Spleen (tissue), 11 donors: ENCODE results near the gene HHIP. TPM values are rescaled to one million over a fixed set of nuclear protein-coding genes. Genes with fewer than 3 reads are reported as not detected.
"Not testable (repeated sequence)": the region's sequence is repeated elsewhere in the genome, so short reads cannot be mapped to it uniquely, and the experiment has no call there.

Experiments
- DNase-seq: peaks from one replicate; pipeline ENCODE4 v3.0.0-alpha.2; 2020
- H3K27ac ChIP-seq, 8 donors: fragments of 200-600 bp; sonication (generic) in 7 of 8; 1 replicate in 4 of 8; 2 replicates in 4 of 8; pipeline versions ENCODE4 v1.5.0 to v1.8.0; 2016 to 2021; ENCODE audit warnings: inconsistent platforms in 4 of 8, mild to moderate bottlenecking in 4 of 8, moderate library complexity in 1 of 8
- H3K27me3 ChIP-seq, 7 donors: fragments of 200-600 bp; sonication (generic) in 6 of 7; replicated peaks in 1 of 7; 1 replicate in 4 of 7; 2 replicates in 3 of 7; pipeline versions ENCODE4 v1.5.0 to v1.8.0; 2016 to 2021; ENCODE audit warnings: inconsistent platforms in 3 of 7, mild to moderate bottlenecking in 1 of 7
- H3K36me3 ChIP-seq, 6 donors: fragments of 200-600 bp; sonication (generic) in 5 of 6; 1 replicate in 4 of 6; 2 replicates in 2 of 6; pipeline versions ENCODE4 v1.5.0 to v1.8.0; 2016 to 2021; ENCODE audit warnings: inconsistent platforms in 2 of 6
- H3K4me1 ChIP-seq, 6 donors: fragments of 200-600 bp; sonication (generic) in 5 of 6; 1 replicate in 3 of 6; 2 replicates in 3 of 6; pipeline versions ENCODE4 v1.5.0 to v1.8.0; 2016 to 2021; ENCODE audit warnings: inconsistent platforms in 3 of 6
- H3K4me3 ChIP-seq, 8 donors: fragments of 200-600 bp; sonication (generic) in 7 of 8; 1 replicate in 4 of 8; 2 replicates in 4 of 8; pipeline versions ENCODE4 v1.5.0 to v1.8.0; 2016 to 2021; ENCODE audit warnings: inconsistent platforms in 4 of 8, mild to moderate bottlenecking in 4 of 8, moderate library complexity in 2 of 8
- H3K9me3 ChIP-seq, 8 donors: fragments of 200-600 bp; sonication (generic) in 7 of 8; 1 replicate in 4 of 8; 2 replicates in 4 of 8; pipeline versions ENCODE4 v1.5.0 to v1.8.0; 2016 to 2021; ENCODE audit warnings: inconsistent platforms in 4 of 8
- POLR2A ChIP-seq, 3 donors: fragments of 450-650 bp; IDR thresholded peaks; one replicate each; pipeline ENCODE4 v1.5.1; 2017; ENCODE audit warnings: antibody characterized with exemption in 3 of 3, mild to moderate bottlenecking in 1 of 3
- POLR2AphosphoS5 ChIP-seq, 3 donors: sonication (generic); formaldehyde crosslinking; IDR thresholded peaks; one replicate each; pipeline ENCODE4 v1.5.1; 2017; ENCODE audit warnings: antibody characterized with exemption in 3 of 3
- WGBS, 5 donors: extraction: QIAGEN DNeasy Blood & Tissue Kit in 3 of 5; methylation state at CpG; one replicate each; pipeline versions ENCODE4 v1.1.5 to v1.1.7; 2013 to 2018; 5-methylcytosine and 5-hydroxymethylcytosine counted together
- intact Hi-C: fragments of 100-400 bp; cut with DNase I; formaldehyde crosslinking; loops from one replicate; pipeline ENCODE4 v1.15.0; 2023; ENCODE audit warnings: low total_unique reads
- polyA plus RNA-seq, 3 donors: library from polyadenylated mRNA; stranded (reverse); fragments of 200-250 nt; gene quantifications; one replicate each; pipeline ENCODE4 v1.2.1, GENCODE V29; 2013
- small RNA-seq, 4 donors: library from RNA; depleted of rRNA; stranded (forward); fragments of <200 nt; gene quantifications; one replicate each; pipeline ENCODE3, GENCODE V24; 2016
- total RNA-seq, 7 donors: library from RNA; depleted of rRNA in 3 of 7; stranded (reverse); fragments of >200 nt in 3 of 7; fragmentation: NEBNext Ultra II Directional in 4 of 7; extraction: Animal tissue kit (Norgen Biotek cat#: 25700) in 4 of 7; gene quantifications; one replicate each; pipeline versions ENCODE4 v1.1.0 to v1.2.1, GENCODE V29; 2016 to 2021
- TF ChIP-seq, protein P1 (sequence below), 11 experiments: fragments of 200-600 bp in 7 of 11; fragments of 450-650 bp in 4 of 11; sonication (generic) in 4 of 11; IDR thresholded peaks in 8 of 11; conservative IDR thresholded peaks in 3 of 11; 1 replicate in 7 of 11; 2 replicates in 4 of 11; pipeline versions ENCODE4 v1.4.0 to v1.8.0; 2016 to 2021; ENCODE audit warnings: antibody characterized with exemption in 11 of 11, inconsistent platforms in 4 of 11, mild to moderate bottlenecking in 1 of 11
- donor health status: healthy with polysubstance abuse.
- donor health status: DM: no; HTN: no; CAD: no; lungs with moderate emphysema.
- donor health status: DM: no; HTN: no; CAD: no.
- donor health status: Bipolar disorder and iron deficiency.
- donor health status: healthy.
- donor health status: DM: no; HTN: no; CAD: no.
- donor health status: DM: yes; HTN: yes; CAD: no.

The HHIP gene
- total and polyA plus RNA-seq, 10 donors: not detected

DNA sequence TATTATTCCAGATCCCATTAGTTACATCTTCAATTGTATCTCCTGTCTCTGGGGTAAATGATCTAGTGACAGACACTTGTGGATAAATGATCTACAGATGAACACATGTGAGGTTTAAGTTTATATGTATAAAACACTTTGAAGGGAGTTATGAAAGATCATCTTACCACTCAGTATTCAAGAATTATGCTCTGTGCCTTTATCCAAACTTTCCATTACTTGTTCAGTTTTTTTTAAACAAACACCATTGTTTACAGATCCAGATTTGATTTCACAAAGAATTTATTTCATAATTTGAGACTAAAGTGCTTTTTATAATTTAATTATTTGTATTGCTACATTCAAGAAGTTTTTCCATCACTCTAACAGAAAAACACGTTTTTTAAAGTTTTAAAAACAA is 142.5 kb downstream of the HHIP start:
- H3K27me3 ChIP-seq: no peaks in the 10 kb centered on the region
- intact Hi-C loops: loop anchor here (5.0 kb wide), 1 partner anchor 611 kb away; no protein-coding TSS in a partner anchor
- no peaks in the 10 kb centered on the region for H3K36me3 ChIP-seq
- peaks cover 0 to 12% (median 0%) of the 10 kb centered on the region in 8 donors for H3K9me3 ChIP-seq
- 40 to 68% (median 49%) methylated on average over 1 of the region's 1 CpG for WGBS, 5 donors
- H3K4me1 ChIP-seq: no peaks in the 10 kb centered on the region
- DNase-seq: no peak
- H3K27ac ChIP-seq: no peak overlapping the region
- no peak overlapping the region for H3K4me3 ChIP-seq
- TF ChIP-seq, protein P1, sequence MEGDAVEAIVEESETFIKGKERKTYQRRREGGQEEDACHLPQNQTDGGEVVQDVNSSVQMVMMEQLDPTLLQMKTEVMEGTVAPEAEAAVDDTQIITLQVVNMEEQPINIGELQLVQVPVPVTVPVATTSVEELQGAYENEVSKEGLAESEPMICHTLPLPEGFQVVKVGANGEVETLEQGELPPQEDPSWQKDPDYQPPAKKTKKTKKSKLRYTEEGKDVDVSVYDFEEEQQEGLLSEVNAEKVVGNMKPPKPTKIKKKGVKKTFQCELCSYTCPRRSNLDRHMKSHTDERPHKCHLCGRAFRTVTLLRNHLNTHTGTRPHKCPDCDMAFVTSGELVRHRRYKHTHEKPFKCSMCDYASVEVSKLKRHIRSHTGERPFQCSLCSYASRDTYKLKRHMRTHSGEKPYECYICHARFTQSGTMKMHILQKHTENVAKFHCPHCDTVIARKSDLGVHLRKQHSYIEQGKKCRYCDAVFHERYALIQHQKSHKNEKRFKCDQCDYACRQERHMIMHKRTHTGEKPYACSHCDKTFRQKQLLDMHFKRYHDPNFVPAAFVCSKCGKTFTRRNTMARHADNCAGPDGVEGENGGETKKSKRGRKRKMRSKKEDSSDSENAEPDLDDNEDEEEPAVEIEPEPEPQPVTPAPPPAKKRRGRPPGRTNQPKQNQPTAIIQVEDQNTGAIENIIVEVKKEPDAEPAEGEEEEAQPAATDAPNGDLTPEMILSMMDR (IDR thresholded peaks at IDR 0.05 in 8 of 11, conservative IDR thresholded peaks at IDR 0.05 in 3 of 11): no peak
- no peak for TF ChIP-seq POLR2AphosphoS5 (IDR thresholded peaks at IDR 0.05)
- no peak for TF ChIP-seq POLR2A (IDR thresholded peaks at IDR 0.05)

DNA sequence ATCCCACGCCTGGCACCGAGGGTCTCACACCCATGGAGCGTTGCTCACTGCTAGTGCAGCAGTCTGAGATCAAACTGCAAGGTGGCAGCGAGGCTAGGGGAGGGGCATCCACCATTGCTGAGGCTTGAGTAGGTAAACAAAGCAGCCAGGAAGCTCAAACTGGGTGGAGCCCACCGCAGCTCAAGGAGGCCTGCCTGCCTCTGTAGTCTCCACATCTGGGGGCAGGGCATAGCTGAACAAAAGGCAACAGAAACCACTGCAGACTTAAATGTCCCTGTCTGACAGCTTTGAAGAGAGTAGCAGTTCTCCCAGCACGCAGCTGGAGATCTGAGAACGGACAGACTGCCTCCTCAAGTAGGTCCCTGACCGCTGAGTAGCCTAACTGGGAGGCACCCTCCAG is 146.0 kb downstream of the HHIP start:
- DNase-seq, H3K27ac ChIP-seq, H3K27me3 ChIP-seq, H3K4me3 ChIP-seq, H3K36me3 ChIP-seq, intact Hi-C loops, H3K4me1 ChIP-seq: not testable (repeated sequence)
- peaks cover 0 to 25% (median 7%) of the 10 kb centered on the region in 8 donors for H3K9me3 ChIP-seq
- 78 to 82% (median 79%) methylated on average over 5 to 8 of the region's 8 CpGs for WGBS, 5 donors

Small RNAs within 50 kb of the gene (small RNA-seq; reads per million reads assigned to genes)
- 0 reads per million in 4 donors for gene RF02271
